OCI-LY7 (cell line): ENCODE results near the gene KCNG1. TPM values are rescaled to one million over a fixed set of nuclear protein-coding genes. Genes with fewer than 3 reads are reported as not detected.

Experiments used
- BruUV-seq: library from RNA; stranded (reverse); fragments of 400-500 nt; replicated peaks from 2 replicates; lab custom pipeline; 2021; lab: Mats Ljungman, UMichigan
- CTCF ChIA-PET: fragments of 300-600 bp; sonication (Branson Sonifier 250); formaldehyde crosslinking; loops from one replicate; lab custom pipeline; 2022; ENCODE audit warnings: antibody characterized with exemption; ENCODE audit not compliant: unreplicated experiment; lab: Charles Lee
- POLR2A ChIA-PET: fragments of 300-600 bp; sonication (Branson Sonifier 250); formaldehyde crosslinking; loops from one replicate; lab custom pipeline; 2022; ENCODE audit warnings: antibody characterized with exemption; lab: Charles Lee
- DNase-seq: peaks from one replicate; pipeline ENCODE4 v3.0.0-alpha.2; 2015; ENCODE audit warnings: low spot score
- H2AFZ ChIP-seq: fragments of 200-600 bp; sonication (generic), shearing (Covaris generic); 2 replicates; pipeline ENCODE4 v1.6.1; 2014; ENCODE audit warnings: mild to moderate bottlenecking, antibody characterized with exemption, low read length, moderate library complexity
- H3K27ac ChIP-seq: fragments of 200-600 bp; sonication (generic); 2 replicates; pipeline ENCODE4 v1.5.1; 2014; ENCODE audit warnings: mixed run types, low read depth, mild to moderate bottlenecking, moderate library complexity, low read length, inconsistent platforms; ENCODE audit not compliant: poor library complexity, severe bottlenecking
- H3K36me3 ChIP-seq: fragments of 200-600 bp; sonication (generic); 2 replicates; pipeline ENCODE4 v1.6.1; 2014; ENCODE audit warnings: mild to moderate bottlenecking, antibody characterized with exemption, low read length, moderate library complexity, mixed read lengths; ENCODE audit not compliant: insufficient read depth
- H3K4me1 ChIP-seq: fragments of 200-600 bp; sonication (generic); 2 replicates; pipeline ENCODE4 v1.5.1; 2014; ENCODE audit warnings: mild to moderate bottlenecking, low read length; ENCODE audit not compliant: insufficient read depth, poor library complexity, severe bottlenecking
- H3K4me2 ChIP-seq: fragments of 200-600 bp; sonication (generic); 2 replicates; pipeline ENCODE4 v1.6.1; 2014; ENCODE audit warnings: mild to moderate bottlenecking, low read length
- H3K4me3 ChIP-seq: fragments of 200-600 bp; sonication (generic); 2 replicates; pipeline ENCODE4 v1.5.1; 2014; ENCODE audit warnings: mild to moderate bottlenecking, low read depth, low read length; ENCODE audit not compliant: poor library complexity, severe bottlenecking
- H3K79me2 ChIP-seq: fragments of 200-600 bp; sonication (generic); 2 replicates; pipeline ENCODE4 v1.6.1; 2016; ENCODE audit warnings: low read depth, mild to moderate bottlenecking, low read length, moderate library complexity, mixed read lengths; ENCODE audit not compliant: insufficient read depth
- H3K9me2 ChIP-seq: fragments of 200-600 bp; sonication (generic); 2 replicates; pipeline ENCODE4 v1.6.1; 2016; ENCODE audit warnings: mild to moderate bottlenecking, low read length, mixed read lengths; ENCODE audit not compliant: insufficient read depth
- H3K9me3 ChIP-seq: fragments of 200-600 bp; sonication (generic); 2 replicates; pipeline ENCODE4 v1.6.1; 2014; ENCODE audit warnings: mild to moderate bottlenecking, mixed run types, low read length, mixed read lengths
- H4K20me1 ChIP-seq: fragments of 200-600 bp; sonication (generic); 2 replicates; pipeline ENCODE4 v1.6.1; 2014; ENCODE audit warnings: mild to moderate bottlenecking, antibody characterized with exemption, low read length, moderate library complexity, mixed read lengths; ENCODE audit not compliant: insufficient read depth
- CTCF ChIP-seq: fragments of 200-600 bp; sonication (generic); conservative IDR thresholded peaks from 2 replicates; pipeline ENCODE4 v1.5.1; 2014; ENCODE audit warnings: mild to moderate bottlenecking, antibody characterized with exemption, low read length, moderate library complexity, mixed read lengths
- EZH2phosphoT487 ChIP-seq: fragments of 200-600 bp; sonication (generic); IDR thresholded peaks from 2 replicates; pipeline ENCODE4 v1.6.1; 2018; ENCODE audit warnings: low read depth, borderline replicate concordance, mild to moderate bottlenecking, mixed run types, antibody characterized with exemption, low read length, moderate library complexity, mixed read lengths
- intact Hi-C: fragments of 100-400 bp; cut with micrococcal nuclease; formaldehyde crosslinking; loops from one replicate; pipeline ENCODE4 v1.10.0; 2022; ENCODE audit not compliant: unreplicated experiment
- total RNA-seq, 2 experiments: library from RNA; depleted of rRNA in 1 of 2; stranded (reverse); fragments of >200 nt in 1 of 2; shearing (Covaris generic) in 1 of 2; gene quantifications; 2 replicates each; pipeline ENCODE4 v1.2.3, GENCODE V29; 2014 to 2022

KCNG1 gene
- total RNA-seq, 2 experiments from 2014 or later, result not detected

DNA sequence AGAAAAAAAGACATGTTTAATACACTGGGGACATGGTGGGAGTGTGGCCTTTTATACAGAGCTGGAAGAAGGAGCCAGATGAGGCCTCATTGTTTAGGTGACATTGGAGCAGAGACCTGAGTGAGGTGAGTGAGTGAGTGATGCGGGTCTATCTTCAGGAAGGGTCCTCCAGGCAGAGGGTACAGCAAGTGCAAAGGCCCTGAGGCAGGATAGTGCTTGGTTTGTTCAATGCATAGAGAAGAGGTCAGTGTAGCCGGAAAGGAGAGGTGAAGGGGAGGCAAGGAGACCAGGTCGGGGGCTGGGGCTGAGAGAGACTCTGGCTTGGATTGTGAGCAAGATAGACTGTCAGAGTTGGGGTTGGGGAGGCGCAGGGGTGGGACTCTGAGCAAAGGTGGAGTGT, 23.6 kb downstream of the KCNG1 start:
- ChIA-PET POLR2A (no interaction called here), CTCF (no interaction called here)
- H3K27ac ChIP-seq, result no peak overlapping the region
- no peaks in the 10 kb centered on the region for H3K36me3 ChIP-seq
- H3K4me1 ChIP-seq, result no peaks in the 10 kb centered on the region
- TF ChIP-seq EZH2phosphoT487 (no peak), CTCF (no peak)
- H3K4me3 ChIP-seq, result no peak overlapping the region
- no peak overlapping the region for H3K4me2 ChIP-seq
- no peaks in the 10 kb centered on the region for H3K9me2 ChIP-seq
- no peaks in the 10 kb centered on the region for H3K79me2 ChIP-seq
- intact Hi-C loops, result no loop called here
- H2AFZ ChIP-seq, result no peak overlapping the region
- no TSS peak for BruUV-seq
- H4K20me1 ChIP-seq, result no peaks in the 10 kb centered on the region
- DNase-seq, result no peak
- no peaks in the 10 kb centered on the region for H3K9me3 ChIP-seq

- Histone ChIP-seq H3K9me3 (no peaks in the 10 kb centered on the region), H3K9me2 (no peaks in the 10 kb centered on the region), H3K79me2 (no peaks in the 10 kb centered on the region), H3K36me3 (no peaks in the 10 kb centered on the region), H4K20me1 (no peaks in the 10 kb centered on the region), H3K27ac (no peak overlapping the region), H2AFZ (no peak overlapping the region), H3K4me1 (peaks cover 8% of the 10 kb centered on the region), H3K4me3 (no peak overlapping the region), H3K4me2 (no peak overlapping the region)
- ChIA-PET POLR2A (interaction anchor here (0.7 kb wide), 2 partner anchors 634 to 712 kb away, joined by 3 to 5 read pairs; no protein-coding TSS in a partner anchor), CTCF (interaction anchor here (0.6 kb wide), 1 partner anchor 10 kb away, joined by 3 read pairs; no protein-coding TSS in a partner anchor)
- TF ChIP-seq CTCF (no peak), EZH2phosphoT487 (no peak)
- no peak for DNase-seq
- BruUV-seq, result no TSS peak
- intact Hi-C loops, result no loop called here
Measured at GRCh38 chr20:50996901-50997865, 25.7 kb downstream of the KCNG1 start.

DNA sequence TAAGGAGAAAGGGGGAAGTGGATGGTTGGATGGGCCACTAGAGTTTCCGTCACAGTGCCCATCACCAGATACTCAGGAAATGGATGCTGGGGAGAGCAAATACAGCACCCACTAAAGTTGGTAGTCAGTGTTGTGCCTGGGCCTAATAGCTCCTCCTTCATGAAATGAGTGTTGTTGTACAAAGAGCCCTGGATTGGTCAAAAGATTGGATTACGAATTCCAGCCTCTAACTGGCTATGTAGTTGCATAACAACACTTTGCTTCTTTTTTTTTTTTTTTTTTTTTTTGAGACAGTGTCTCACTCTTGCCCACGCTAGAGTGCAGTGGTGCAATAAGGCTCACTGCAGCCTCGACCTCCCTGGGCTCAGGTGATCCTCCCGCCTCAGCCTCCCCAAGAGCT, 27.4 kb downstream of the KCNG1 start:
- Histone ChIP-seq H3K27ac (no peak overlapping the region), H2AFZ (no peak overlapping the region), H4K20me1 (no peaks in the 10 kb centered on the region), H3K4me3 (no peak overlapping the region), H3K9me2 (no peaks in the 10 kb centered on the region), H3K79me2 (no peaks in the 10 kb centered on the region), H3K4me2 (no peak overlapping the region), H3K4me1 (peaks cover 12% of the 10 kb centered on the region), H3K9me3 (no peaks in the 10 kb centered on the region), H3K36me3 (no peaks in the 10 kb centered on the region)
- no TSS peak for BruUV-seq
- no peak for DNase-seq
- TF ChIP-seq EZH2phosphoT487 (no peak), CTCF (no peak)
- intact Hi-C loops, result no loop called here
- CTCF ChIA-PET, result no interaction called here
- POLR2A ChIA-PET, result no interaction called here
